GM10248 (cell line): ENCODE results near the gene UPP2.

Experiments used
- CTCF ChIA-PET: fragments of 300-600 bp; sonication (Branson Sonifier 250); formaldehyde crosslinking; extraction: SDS; loops from one replicate; lab custom pipeline; 2021; ENCODE audit warnings: antibody characterized with exemption; lab: Yijun Ruan, JAX
- POLR2A ChIA-PET: fragments of 350-650 bp; sonication (Branson Sonifier 250); formaldehyde crosslinking; extraction: SDS; loops from one replicate; lab custom pipeline; 2020; ENCODE audit warnings: antibody characterized with exemption; lab: Yijun Ruan, JAX
- DNase-seq: peaks from one replicate; pipeline ENCODE4 v3.0.0; 2012; ENCODE audit errors: extremely low spot score
- TF ChIP-seq, protein P1 (sequence below): IDR thresholded peaks from 2 replicates; pipeline ENCODE4 v1.5.1; 2012; ENCODE audit warnings: mild to moderate bottlenecking, low read depth; ENCODE audit errors: extremely low read depth, missing control alignments, control extremely low read depth

Gene UPP2

DNA sequence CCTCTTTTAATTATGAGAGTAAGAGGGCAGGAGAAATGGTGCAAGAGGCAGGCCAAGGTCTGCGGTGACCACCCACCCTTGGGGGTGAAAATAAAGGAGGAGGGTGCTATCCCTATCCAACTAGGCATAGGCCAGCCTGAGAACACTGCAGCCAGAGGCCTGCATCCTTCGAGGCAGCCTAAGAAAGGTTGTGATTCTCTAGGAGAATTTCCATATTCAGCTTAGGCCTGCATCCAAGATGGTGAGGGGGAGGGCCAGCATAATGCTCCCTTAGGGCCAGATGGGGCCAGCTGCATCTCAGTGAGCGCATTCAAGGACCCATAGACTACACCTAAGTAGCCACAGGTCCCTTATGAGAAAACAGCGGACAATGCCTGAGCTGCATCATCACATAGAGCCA is 3.5 kb upstream of the UPP2 start:
- CTCF ChIA-PET = interaction anchor here (1.1 to 2.0 kb wide), 2 partner anchors 73 to 656 kb away, joined by 3 to 6 read pairs; no protein-coding TSS in a partner anchor
- POLR2A ChIA-PET = no interaction called here
- DNase-seq = no peak
- TF ChIP-seq, protein P1, sequence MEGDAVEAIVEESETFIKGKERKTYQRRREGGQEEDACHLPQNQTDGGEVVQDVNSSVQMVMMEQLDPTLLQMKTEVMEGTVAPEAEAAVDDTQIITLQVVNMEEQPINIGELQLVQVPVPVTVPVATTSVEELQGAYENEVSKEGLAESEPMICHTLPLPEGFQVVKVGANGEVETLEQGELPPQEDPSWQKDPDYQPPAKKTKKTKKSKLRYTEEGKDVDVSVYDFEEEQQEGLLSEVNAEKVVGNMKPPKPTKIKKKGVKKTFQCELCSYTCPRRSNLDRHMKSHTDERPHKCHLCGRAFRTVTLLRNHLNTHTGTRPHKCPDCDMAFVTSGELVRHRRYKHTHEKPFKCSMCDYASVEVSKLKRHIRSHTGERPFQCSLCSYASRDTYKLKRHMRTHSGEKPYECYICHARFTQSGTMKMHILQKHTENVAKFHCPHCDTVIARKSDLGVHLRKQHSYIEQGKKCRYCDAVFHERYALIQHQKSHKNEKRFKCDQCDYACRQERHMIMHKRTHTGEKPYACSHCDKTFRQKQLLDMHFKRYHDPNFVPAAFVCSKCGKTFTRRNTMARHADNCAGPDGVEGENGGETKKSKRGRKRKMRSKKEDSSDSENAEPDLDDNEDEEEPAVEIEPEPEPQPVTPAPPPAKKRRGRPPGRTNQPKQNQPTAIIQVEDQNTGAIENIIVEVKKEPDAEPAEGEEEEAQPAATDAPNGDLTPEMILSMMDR = no peak

GRCh38 chr2:158099716-158100115 is 2.0 kb upstream of the UPP2 start:
- CTCF ChIA-PET = no interaction called here
- POLR2A ChIA-PET = no interaction called here
- TF ChIP-seq, protein P1 = no peak
- no peak for DNase-seq

DNA sequence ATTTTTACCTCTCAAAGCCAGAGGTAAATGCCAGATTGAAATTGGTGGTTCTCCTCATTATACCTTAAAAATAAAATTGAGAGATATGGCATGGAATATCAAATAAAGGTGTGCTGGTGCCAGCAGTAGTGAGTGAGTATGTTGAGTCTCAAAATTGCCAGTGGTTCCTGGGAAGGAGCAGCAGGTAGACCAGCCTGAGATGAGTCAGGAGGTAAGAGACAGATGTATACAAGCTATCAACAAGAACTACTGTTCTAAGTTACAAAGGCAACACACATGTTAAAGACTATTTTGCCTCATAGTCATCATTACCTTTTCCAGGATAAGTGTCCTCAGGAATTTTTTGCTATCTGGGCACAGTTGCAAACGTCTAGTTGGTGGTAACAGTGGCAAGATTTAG is 1.3 kb upstream of the UPP2 start:
- DNase-seq = no peak
- ChIA-PET CTCF (no interaction called here), POLR2A (no interaction called here)
- TF ChIP-seq, protein P1 = no peak

DNA sequence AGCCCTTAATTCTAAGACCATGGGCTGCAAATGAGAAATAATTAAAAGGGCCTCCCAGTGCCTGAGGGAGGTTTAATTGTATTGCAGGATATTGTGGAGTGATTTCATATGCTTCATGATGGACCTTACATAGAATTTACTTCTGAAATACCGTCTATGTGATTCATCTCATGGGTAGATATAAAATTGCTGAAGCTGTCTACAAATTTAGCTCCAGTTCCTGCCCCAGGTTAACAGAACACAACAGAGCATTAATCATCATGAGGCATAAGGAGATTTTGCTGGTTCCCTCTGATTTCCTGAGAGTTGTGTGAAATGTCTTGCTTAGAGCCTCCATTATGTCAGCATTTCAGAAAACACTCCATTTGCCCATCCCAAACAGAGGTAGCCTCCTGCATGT is 770 bp downstream of the UPP2 start:
- ChIA-PET POLR2A (no interaction called here), CTCF (interaction anchor here (1.7 kb wide), 1 partner anchor 30 kb away, joined by 4 read pairs; no protein-coding TSS in a partner anchor)
- TF ChIP-seq, protein P1 = no peak
- DNase-seq = no peak

DNA sequence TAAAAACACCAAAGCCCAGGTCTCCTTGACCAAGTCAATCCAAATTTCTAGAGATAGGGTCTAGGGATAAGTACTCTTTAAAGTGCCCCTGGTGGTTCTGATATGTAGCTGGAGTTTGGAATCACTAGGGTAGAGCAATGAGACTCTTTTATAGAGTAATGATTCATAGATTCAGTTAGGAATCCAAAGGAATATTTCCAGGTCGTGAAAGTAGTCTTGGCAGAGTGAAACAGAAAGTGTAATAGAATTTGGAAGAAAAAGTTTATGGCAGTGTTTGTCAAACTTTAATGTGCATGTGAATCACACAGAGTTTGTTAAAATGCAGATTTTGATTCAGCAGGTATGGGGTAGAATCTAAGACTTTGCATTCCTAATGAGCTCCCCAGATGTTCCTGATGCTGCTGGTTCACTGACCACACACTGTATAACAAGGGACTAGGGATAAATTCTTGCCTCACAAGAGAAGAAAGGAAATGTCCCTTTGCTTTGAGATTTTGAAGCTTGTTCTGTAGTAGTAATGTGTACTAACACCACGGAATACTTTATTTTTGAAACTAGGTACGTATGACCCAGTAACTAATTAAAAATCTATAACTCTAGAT is 1.8 kb downstream of the UPP2 start:
- ChIA-PET POLR2A (no interaction called here), CTCF (no interaction called here)
- no peak for DNase-seq
- TF ChIP-seq, protein P1 = no peak

GRCh38 chr2:158104903-158105302 is 3.2 kb downstream of the UPP2 start:
- no peak for DNase-seq
- ChIA-PET CTCF (no interaction called here), POLR2A (no interaction called here)
- TF ChIP-seq, protein P1 = no peak
